HG03558 (cell line): Measurements from ENCODE around the gene COQ8B.

Source experiments
- ATAC-seq: cut with Tn5 transposase; IDR thresholded peaks from one replicate; pipeline ENCODE4 v1.9.1; 2021; ENCODE audit warnings: moderate number of reproducible peaks; ENCODE audit not compliant: unreplicated experiment; ENCODE audit errors: extremely low read depth

Gene COQ8B

DNA sequence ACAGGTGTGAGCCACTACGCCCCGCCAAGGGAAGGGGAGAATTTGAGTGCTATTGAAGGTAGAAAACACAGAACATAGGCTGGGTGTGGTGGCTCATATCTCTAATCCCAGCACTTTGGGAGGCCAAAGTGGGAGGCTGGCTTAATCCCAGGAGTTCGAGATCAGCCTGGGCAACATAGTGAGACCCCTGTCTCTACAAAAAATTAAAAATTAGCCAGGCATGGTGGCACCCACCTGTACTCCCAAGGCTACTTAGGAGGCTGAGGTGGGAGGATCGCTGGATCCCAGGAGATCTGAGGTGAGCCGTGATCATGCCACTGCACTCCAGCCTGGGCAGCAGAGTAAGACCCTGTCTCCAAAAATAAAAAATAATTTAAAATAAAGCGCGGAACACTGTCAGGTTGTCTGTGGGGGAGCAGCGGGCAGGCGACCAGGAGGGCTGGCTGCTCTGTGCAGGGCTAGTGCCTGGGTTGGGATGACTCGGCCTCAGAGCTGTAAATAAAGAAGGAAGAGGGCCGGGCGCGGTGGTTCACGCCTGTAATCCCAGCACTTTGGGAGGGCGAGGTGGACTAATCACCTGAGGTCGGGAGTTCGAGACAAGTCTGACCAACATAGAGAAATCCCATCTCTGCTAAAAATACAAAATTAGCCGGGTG is 74.5 kb downstream of the COQ8B start:
- ATAC-seq, result no peak
